ENCODE results near the gene TUT4. TPM values are rescaled to one million over a fixed set of nuclear protein-coding genes. Genes with fewer than 3 reads are reported as not detected.
"Not testable (repeated sequence)": the region's sequence is repeated elsewhere in the genome, so short reads cannot be mapped to it uniquely, and the experiment has no call there.

The TUT4 gene, protein sequence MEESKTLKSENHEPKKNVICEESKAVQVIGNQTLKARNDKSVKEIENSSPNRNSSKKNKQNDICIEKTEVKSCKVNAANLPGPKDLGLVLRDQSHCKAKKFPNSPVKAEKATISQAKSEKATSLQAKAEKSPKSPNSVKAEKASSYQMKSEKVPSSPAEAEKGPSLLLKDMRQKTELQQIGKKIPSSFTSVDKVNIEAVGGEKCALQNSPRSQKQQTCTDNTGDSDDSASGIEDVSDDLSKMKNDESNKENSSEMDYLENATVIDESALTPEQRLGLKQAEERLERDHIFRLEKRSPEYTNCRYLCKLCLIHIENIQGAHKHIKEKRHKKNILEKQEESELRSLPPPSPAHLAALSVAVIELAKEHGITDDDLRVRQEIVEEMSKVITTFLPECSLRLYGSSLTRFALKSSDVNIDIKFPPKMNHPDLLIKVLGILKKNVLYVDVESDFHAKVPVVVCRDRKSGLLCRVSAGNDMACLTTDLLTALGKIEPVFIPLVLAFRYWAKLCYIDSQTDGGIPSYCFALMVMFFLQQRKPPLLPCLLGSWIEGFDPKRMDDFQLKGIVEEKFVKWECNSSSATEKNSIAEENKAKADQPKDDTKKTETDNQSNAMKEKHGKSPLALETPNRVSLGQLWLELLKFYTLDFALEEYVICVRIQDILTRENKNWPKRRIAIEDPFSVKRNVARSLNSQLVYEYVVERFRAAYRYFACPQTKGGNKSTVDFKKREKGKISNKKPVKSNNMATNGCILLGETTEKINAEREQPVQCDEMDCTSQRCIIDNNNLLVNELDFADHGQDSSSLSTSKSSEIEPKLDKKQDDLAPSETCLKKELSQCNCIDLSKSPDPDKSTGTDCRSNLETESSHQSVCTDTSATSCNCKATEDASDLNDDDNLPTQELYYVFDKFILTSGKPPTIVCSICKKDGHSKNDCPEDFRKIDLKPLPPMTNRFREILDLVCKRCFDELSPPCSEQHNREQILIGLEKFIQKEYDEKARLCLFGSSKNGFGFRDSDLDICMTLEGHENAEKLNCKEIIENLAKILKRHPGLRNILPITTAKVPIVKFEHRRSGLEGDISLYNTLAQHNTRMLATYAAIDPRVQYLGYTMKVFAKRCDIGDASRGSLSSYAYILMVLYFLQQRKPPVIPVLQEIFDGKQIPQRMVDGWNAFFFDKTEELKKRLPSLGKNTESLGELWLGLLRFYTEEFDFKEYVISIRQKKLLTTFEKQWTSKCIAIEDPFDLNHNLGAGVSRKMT (N-terminal part only)
- 80.4 TPM for total RNA-seq

DNA sequence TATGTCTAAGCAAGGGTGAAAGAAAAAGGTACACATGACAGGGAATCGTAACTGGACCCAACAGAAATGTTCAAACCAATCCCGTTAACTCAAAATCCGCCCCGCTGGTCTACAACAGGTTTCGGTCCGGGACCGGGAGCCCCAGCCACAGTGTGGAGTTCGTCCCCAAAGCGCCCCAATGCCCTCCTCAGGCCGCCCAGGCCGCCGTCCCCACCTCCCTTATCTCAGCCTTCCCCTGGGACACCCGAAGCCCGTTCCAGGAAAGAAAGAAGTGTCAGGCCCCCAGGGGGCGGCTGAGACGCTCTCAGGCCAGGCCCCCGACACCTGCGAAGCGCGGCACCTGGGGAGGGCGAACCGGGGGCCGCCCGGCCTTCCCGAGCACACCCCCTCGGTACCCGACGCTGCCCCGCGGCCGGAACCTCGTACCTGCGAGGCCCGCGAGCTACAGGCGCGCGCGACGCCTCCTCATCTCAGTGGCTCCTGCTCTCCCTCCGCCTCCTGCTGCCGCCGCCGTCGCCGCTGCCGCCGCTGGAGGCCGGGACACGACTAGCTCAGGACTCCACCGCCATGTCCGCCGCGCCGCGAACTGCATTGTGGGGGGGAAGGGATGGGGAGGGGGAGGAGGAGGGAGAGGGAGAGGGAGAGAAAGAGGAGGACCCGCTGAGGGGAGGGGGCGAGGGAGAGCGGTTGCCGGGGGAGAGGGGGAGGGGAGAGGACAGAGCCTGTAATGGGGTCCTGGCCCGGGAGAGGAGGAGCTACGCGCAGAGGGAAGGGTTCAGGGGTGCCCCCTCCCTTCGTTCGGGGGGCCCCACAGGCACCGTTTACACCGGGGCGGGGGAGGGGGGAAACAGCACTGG is at the start of gene TUT4:
TSS of gene TUT4 (minus strand) at position 588 of the 857 bp plus-strand sequence. CDS start 26,812 bp downstream, outside the sequence.
- peak; percentile 90 for DNase-seq

- peak; percentile 12 for DNase-seq
These were observed 49.3 kb upstream of the TUT4 start, which contains the start of gene GPX7 for GRCh38 chr1:52601991-52602855. Gene GPX7, plus strand, starts transcription at chr1:52602371. Its CDS starts 39 bp downstream, at chr1:52602410.

GRCh38 chr1:52601519-52601918 is 48.6 kb upstream of the TUT4 start:
- DNase-seq, result no peak

DNA sequence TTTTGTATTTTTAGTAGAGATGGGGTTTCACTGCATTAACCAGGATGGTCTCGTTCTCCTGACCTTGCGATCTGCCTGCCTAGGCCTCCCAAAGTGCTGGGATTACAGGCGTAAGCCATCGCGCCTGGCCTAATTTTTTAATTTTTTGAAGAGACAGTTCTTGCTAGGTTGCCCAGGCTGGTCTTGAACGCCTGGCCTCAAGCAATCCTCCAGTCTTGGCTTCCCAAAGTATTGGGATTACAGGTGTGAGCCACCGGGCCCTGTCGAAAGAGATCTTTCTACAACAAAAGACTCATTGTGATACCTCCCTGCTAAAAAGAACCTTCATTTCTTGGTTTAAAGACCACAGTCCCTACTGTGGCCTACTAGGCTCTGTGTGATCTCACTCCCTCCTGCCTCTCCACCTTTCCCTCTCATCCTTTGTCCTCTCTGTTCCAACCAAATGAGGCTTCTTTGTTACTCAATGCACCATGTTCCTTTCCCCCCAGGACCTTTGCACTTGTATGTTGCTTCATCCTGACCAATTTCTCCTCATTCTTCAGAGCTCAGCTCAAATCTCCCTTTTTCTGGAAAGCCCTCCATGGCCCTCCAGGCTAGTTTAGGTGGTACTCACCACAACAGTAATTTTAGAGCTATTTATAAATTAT is 47.8 kb upstream of the TUT4 start:
- no peak for DNase-seq

DNA sequence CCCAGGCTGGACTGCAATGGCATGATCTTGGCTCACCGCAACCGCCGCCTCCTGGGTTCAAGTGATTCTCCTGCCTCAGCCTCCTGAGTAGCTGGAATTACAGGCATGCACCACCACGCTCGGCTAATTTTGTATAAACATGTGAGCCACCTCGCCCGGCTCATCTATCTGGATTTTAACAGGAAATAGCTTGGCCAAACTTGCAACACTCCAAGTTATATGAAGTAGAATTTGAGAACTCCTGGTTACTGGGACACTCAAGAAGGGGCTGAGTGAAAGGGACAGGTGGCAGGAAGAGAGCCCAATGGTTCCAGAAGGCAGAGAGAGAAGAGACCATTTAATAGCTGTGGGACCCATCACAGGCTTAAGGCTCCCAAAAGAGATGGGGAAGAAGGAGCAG is 46.3 kb upstream of the TUT4 start:
- no peak for DNase-seq

GRCh38 chr1:52598729-52599128 is 45.8 kb upstream of the TUT4 start:
- no peak for DNase-seq

DNA sequence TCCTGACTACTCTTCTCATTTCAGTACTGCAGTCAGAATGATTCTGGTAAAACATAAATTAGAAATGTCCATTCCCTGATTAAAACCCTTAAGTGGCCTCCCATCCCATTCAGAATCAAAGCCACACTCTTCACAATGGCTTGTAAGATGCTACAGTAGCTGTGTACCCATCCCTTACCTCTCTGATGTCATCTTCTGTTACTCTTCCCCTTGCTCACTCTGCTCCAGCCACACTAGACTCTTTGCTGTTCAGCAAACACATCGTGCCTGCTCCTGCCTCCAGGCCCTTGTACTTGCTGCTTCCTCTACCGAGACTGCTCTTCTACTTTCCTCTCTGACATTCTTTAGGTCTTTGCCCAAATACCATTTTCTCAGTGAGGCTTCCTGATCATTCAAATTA is 45.0 kb upstream of the TUT4 start:
- DNase-seq, result no peak

DNA sequence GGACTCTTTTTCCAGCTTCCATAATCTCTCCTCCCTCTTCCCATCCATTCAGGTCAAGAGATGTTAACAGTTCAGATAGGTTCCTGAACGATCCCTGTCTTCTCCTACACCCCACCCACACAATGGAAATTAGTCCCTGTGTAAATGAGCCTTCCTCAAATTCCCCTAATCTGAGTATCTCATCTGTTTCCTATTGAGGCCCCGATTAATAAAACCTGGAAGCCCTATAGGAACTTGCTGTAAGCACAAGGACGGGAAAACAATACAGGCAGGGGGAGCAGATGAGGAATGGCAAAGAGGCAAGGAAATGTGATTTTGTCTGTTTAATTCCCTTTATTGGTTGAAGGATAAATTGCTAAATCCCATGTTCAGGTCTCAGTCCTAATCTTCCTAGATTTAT is 42.2 kb upstream of the TUT4 start:
- peak; percentile 12 for DNase-seq

DNA sequence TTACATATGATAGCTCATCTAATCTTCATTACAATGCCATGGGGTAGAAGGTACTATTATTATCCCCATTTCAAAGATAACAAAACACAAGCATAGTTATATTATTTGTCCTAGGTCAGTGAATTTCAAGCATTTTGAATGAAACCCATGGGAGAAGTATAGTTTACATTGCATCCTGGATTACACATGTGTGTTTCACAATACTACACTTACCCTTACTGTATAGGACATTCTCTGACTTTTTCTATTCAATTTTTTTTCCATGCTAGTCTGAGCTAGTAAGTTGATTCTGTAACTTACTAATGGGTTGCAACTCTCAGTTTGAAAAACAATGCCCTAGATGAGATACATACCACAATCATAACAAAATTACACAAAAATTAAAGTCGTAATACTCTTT is 40.6 kb upstream of the TUT4 start:
- no peak for DNase-seq

DNA sequence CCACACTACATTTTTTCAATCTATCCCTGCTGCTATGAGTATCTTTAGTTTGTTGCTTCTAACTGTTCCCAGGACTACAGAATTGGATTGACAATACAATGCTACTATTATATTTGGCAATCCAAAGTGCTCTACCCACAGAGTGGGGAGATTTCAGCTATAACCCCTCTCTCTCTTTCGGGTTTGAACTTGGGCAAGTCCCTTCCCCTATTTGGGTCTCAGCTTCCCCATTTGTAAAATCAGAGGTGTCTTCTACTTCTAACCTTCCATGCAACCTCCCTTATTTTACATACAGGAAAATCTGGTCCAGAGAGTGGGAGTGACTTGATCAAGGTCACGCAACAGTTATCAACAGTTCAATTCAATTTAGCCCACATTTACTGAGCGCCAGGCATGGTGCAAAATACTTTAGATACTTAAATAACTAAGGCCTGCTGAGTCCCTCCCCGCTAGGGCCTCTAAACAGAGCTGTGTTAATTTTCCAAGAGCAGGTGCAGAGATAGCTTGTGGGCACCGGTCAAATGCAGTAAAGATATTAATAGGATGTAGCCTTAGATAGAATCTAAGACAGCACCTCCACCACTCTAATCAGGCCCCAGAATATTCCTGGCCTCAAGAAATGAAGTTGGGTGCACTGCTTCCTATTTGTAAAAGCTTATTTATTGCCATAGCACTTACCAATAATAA is 39.9 kb upstream of the TUT4 start:
- DNase-seq, result no peak

DNA sequence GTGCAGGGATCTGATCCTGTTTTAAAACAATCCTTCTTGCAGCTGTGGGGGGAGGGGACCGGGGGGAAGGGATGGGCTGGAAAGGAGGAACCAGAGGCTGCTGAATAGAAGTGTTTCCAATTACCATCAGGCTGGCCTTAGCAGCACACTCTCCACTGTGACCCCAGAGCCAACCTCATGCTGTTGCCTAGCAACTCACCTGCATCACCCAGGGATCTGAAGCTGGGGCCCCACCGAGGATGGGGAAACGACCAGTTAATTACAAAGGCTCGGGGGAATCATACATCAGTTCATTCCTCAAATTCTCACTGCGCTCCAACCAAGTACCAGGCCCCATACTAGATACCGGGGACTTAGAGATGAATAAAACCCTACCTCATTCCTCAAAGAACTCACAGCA is 37.4 kb upstream of the TUT4 start:
- no peak for DNase-seq

- no peak for DNase-seq
These were observed 35.6 kb upstream of the TUT4 start for GRCh38 chr1:52588535-52588934.

GRCh38 chr1:52588027-52588426 is 35.1 kb upstream of the TUT4 start:
- no peak for DNase-seq

DNA sequence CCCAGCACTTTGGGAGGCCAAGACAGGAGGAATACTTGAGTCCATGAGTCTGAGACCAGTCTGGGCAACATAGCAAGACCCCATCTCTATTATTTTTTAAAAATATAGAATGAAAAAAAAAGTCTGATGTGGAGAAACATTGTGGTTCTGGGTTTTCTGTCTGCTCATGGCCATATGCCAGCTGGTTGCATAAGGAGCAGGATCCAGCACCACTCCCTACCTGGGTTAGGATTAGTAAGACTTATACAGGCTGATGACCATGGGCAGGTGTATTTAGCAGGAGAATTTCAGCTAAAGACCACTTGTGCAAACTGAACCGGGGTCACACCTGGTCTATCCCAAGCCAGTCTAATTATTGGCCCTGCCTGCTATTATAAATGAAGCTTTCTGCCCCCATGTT is 32.6 kb upstream of the TUT4 start:
- no peak for DNase-seq

GRCh38 chr1:52582116-52582696 is 29.3 kb upstream of the TUT4 start:
- no peak for DNase-seq

DNA sequence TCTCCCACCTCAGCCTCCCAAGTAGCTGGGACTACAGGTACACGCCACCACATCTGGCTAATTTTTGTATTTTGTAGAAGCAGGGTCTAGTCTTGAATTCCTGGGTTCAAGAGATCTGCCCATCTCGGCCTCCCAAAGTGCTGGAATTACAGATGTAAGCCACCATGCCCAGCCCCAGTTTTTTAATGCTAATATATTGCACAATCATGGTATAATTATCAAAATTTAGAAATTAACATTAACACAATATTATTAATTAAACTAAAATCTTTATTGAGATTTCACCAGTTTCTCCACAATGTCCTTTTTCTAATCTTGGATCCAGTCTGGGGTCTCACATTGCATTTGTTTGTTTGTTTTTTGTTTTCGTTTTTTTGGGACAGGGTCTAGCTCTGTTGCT is 27.4 kb upstream of the TUT4 start:
- DNase-seq, result no peak

DNA sequence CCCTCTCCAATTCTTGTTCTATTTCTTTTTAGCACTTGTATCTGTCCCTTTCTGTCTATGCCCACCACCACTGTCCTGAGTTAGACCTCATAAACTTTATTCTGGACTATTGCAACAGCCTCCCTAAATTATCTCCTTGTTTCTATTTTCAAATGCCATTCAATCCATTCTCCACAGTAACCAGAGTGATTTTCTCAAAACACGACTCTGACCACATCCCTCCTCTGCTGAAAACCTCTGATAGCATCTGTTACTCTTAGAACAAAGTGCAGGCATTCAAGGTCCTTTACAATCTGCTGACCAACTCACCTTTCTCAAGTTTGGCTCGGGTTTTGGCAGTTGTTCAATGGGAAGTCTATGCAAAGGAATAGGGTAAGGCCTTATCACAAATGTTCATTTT is 26.5 kb upstream of the TUT4 start:
- DNase-seq, result no peak

- DNase-seq, result not testable (repeated sequence)
These were observed 25.2 kb upstream of the TUT4 start for GRCh38 chr1:52578066-52578465.

GRCh38 chr1:52576074-52576473 is 23.2 kb upstream of the TUT4 start:
- no peak for DNase-seq

All from skin of body (tissue), 2 donors.